ENCODE measurements around the gene NCDN. TPM values are rescaled to one million over a fixed set of nuclear protein-coding genes. Genes with fewer than 3 reads are reported as not detected.

The NCDN gene
- total RNA-seq, 1 experiment from 2014 or later = 12.8 TPM

GRCh38 chr1:35539073-35539823 is 18.4 kb upstream of the NCDN start:
- no peaks in the 10 kb centered on the region for H3K27me3 Mint-ChIP-seq (ENCODE audit: insufficient read depth, unreplicated experiment)
- TF ChIP-seq CTCF (IDR thresholded peaks at IDR 0.05; ENCODE audit: insufficient read depth in 1 of 2, low read depth in 1 of 2, low read length in 1 of 2, severe bottlenecking in 1 of 2, unreplicated experiment in 1 of 2) = no peak
- Histone ChIP-seq H3K9me3 (no peaks in the 10 kb centered on the region), H3K4me3 (ENCODE audit: low read depth, low read length) (no peak overlapping the region), H3K36me3 (ENCODE audit: control insufficient read depth, insufficient read depth, low read length) (no peaks in the 10 kb centered on the region), H3K27me3 (replicated peaks; ENCODE audit: control insufficient read depth, insufficient read depth, low read length) (no peaks in the 10 kb centered on the region), H3K4me1 (no peaks in the 10 kb centered on the region)
- H3K4me1 Mint-ChIP-seq (ENCODE audit: low read depth, unreplicated experiment) = no peaks in the 10 kb centered on the region
- no peak overlapping the region for H3K27ac Mint-ChIP-seq (ENCODE audit: unreplicated experiment)
- H3K36me3 Mint-ChIP-seq (ENCODE audit: insufficient read depth, unreplicated experiment) = peaks cover 19% of the 10 kb centered on the region
- CTCF ChIA-PET = no interaction called here
- no TSS peak for BruUV-seq (replicated peaks)
- no peaks in the 10 kb centered on the region for H3K9me3 Mint-ChIP-seq (ENCODE audit: unreplicated experiment)
- H3K4me3 Mint-ChIP-seq (ENCODE audit: unreplicated experiment) = no peak overlapping the region
- POLR2A ChIA-PET = no interaction called here
- no peak for DNase-seq
- intact Hi-C loops (cut with micrococcal nuclease; ENCODE audit: unreplicated experiment) = no loop called here

- H3K27me3 ChIP-seq (replicated peaks; ENCODE audit: control insufficient read depth, insufficient read depth, low read length) = no peaks in the 10 kb centered on the region
- H3K4me3 ChIP-seq (ENCODE audit: low read depth, low read length) = no peak overlapping the region
- DNase-seq = no peak
- Mint-ChIP-seq H3K36me3 (ENCODE audit: insufficient read depth, unreplicated experiment) (peaks cover 20% of the 10 kb centered on the region), H3K27me3 (ENCODE audit: insufficient read depth, unreplicated experiment) (no peaks in the 10 kb centered on the region), H3K4me3 (ENCODE audit: unreplicated experiment) (no peak overlapping the region), H3K4me1 (ENCODE audit: low read depth, unreplicated experiment) (peaks cover 4% of the 10 kb centered on the region), H3K9me3 (ENCODE audit: unreplicated experiment) (no peaks in the 10 kb centered on the region), H3K27ac (ENCODE audit: unreplicated experiment) (no peak overlapping the region)
- no peak for TF ChIP-seq CTCF (IDR thresholded peaks at IDR 0.05; ENCODE audit: insufficient read depth in 1 of 2, low read depth in 1 of 2, low read length in 1 of 2, severe bottlenecking in 1 of 2, unreplicated experiment in 1 of 2)
- no peaks in the 10 kb centered on the region for H3K36me3 ChIP-seq (ENCODE audit: control insufficient read depth, insufficient read depth, low read length)
- no TSS peak for BruUV-seq (replicated peaks)
- ChIA-PET POLR2A (no interaction called here), CTCF (no interaction called here)
- intact Hi-C loops (cut with micrococcal nuclease; ENCODE audit: unreplicated experiment) = no loop called here
- no peaks in the 10 kb centered on the region for H3K4me1 ChIP-seq
- H3K9me3 ChIP-seq = no peaks in the 10 kb centered on the region
Measured at GRCh38 chr1:35539824-35540261, 17.8 kb upstream of the NCDN start.

- no peak overlapping the region for H3K27ac Mint-ChIP-seq (ENCODE audit: unreplicated experiment)
- Histone ChIP-seq H3K27me3 (replicated peaks; ENCODE audit: control insufficient read depth, insufficient read depth, low read length) (no peaks in the 10 kb centered on the region), H3K9me3 (no peaks in the 10 kb centered on the region), H3K36me3 (ENCODE audit: control insufficient read depth, insufficient read depth, low read length) (no peaks in the 10 kb centered on the region), H3K4me1 (no peaks in the 10 kb centered on the region), H3K4me3 (ENCODE audit: low read depth, low read length) (no peak overlapping the region)
- peaks cover 8% of the 10 kb centered on the region for H3K4me1 Mint-ChIP-seq (ENCODE audit: low read depth, unreplicated experiment)
- no TSS peak for BruUV-seq (replicated peaks)
- peaks cover 28% of the 10 kb centered on the region for H3K36me3 Mint-ChIP-seq (ENCODE audit: insufficient read depth, unreplicated experiment)
- CTCF ChIA-PET = interaction anchor here (1.1 to 1.8 kb wide), 2 partner anchors 20 to 94 kb away, joined by 3 to 16 read pairs; no protein-coding TSS in a partner anchor
- H3K27me3 Mint-ChIP-seq (ENCODE audit: insufficient read depth, unreplicated experiment) = no peaks in the 10 kb centered on the region
- POLR2A ChIA-PET = no interaction called here
- intact Hi-C loops (cut with micrococcal nuclease; ENCODE audit: unreplicated experiment) = loop anchor here (1.0 kb wide), 2 partner anchors 94 to 343 kb away; no protein-coding TSS in a partner anchor
- H3K4me3 Mint-ChIP-seq (ENCODE audit: unreplicated experiment) = no peak overlapping the region
- no peaks in the 10 kb centered on the region for H3K9me3 Mint-ChIP-seq (ENCODE audit: unreplicated experiment)
- peak; percentile 37 to 60 for TF ChIP-seq CTCF (IDR thresholded peaks at IDR 0.05; ENCODE audit: insufficient read depth in 1 of 2, low read depth in 1 of 2, low read length in 1 of 2, severe bottlenecking in 1 of 2, unreplicated experiment in 1 of 2)
- DNase-seq = peak; percentile 56 to 66
Measured at GRCh38 chr1:35544976-35545375, 12.6 kb upstream of the NCDN start.

Measured in Caco-2 (cell line).